Mesothelial cell of epicardium (in vitro differentiated cells): ENCODE results near the gene SLC6A16. TPM values are rescaled to one million over a fixed set of nuclear protein-coding genes. Genes with fewer than 3 reads are reported as not detected.

Experiments used
- DNase-seq, 2 experiments: peaks; one replicate each; pipeline ENCODE4 v3.0.0; 2021; ENCODE audit warnings: low spot score in 2 of 2; ENCODE audit not compliant: unreplicated experiment in 2 of 2
- H3K27ac Mint-ChIP-seq: 2 replicates; pipeline ENCODE4 v1.8.0; 2021; ENCODE audit warnings: mixed read lengths
- H3K27me3 Mint-ChIP-seq: 2 replicates; pipeline ENCODE4 v1.8.0; 2021; ENCODE audit warnings: low read depth, mixed read lengths
- H3K36me3 Mint-ChIP-seq: 2 replicates; pipeline ENCODE4 v1.8.0; 2021; ENCODE audit warnings: mixed read lengths
- H3K4me1 Mint-ChIP-seq: 2 replicates; pipeline ENCODE4 v1.8.0; 2021; ENCODE audit warnings: mixed read lengths
- H3K4me3 Mint-ChIP-seq: 2 replicates; pipeline ENCODE4 v1.8.0; 2021; ENCODE audit warnings: mild to moderate bottlenecking, moderate library complexity, mixed read lengths
- H3K9me3 Mint-ChIP-seq: 2 replicates; pipeline ENCODE4 v1.8.0; 2021; ENCODE audit warnings: mixed read lengths
- CTCF ChIP-seq: fragments of 200-600 bp; sonication (generic); IDR thresholded peaks from one replicate; pipeline ENCODE4 v1.5.0; 2021; ENCODE audit warnings: antibody characterized with exemption; ENCODE audit not compliant: unreplicated experiment
- total RNA-seq: library from RNA; stranded (reverse); gene quantifications from 3 replicates; pipeline ENCODE4 v1.2.1, GENCODE V29; 2021

SLC6A16 gene
- total RNA-seq, 1 donor from 2014 or later = 6.1 TPM

GRCh38 chr19:49338023-49338677, 13.2 kb upstream of the SLC6A16 start:
- Mint-ChIP-seq H3K27me3 (peaks cover 9% of the 10 kb centered on the region), H3K4me3 (peak overlapping the region; percentile 65), H3K4me1 (peaks cover 20% of the 10 kb centered on the region), H3K36me3 (peaks cover 14% of the 10 kb centered on the region), H3K27ac (peak overlapping the region; percentile 56), H3K9me3 (no peaks in the 10 kb centered on the region)
- TF ChIP-seq CTCF = no peak
- DNase-seq = no peak

- Mint-ChIP-seq H3K4me3 (peak overlapping the region; percentile 65), H3K27ac (no peak overlapping the region), H3K4me1 (peaks cover 20% of the 10 kb centered on the region), H3K9me3 (no peaks in the 10 kb centered on the region), H3K36me3 (peaks cover 7% of the 10 kb centered on the region), H3K27me3 (peaks cover 9% of the 10 kb centered on the region)
- DNase-seq = no peak
- TF ChIP-seq CTCF = no peak
Measured at GRCh38 chr19:49337267-49338022, 12.5 kb upstream of the SLC6A16 start.

GRCh38 chr19:49336482-49337266, 11.7 kb upstream of the SLC6A16 start:
- no peak overlapping the region for H3K4me3 Mint-ChIP-seq
- no peaks in the 10 kb centered on the region for H3K9me3 Mint-ChIP-seq
- H3K27ac Mint-ChIP-seq = peak overlapping the region; percentile 64
- DNase-seq = no peak
- H3K36me3 Mint-ChIP-seq = peaks cover 4% of the 10 kb centered on the region
- peaks cover 20% of the 10 kb centered on the region for H3K4me1 Mint-ChIP-seq
- TF ChIP-seq CTCF = no peak
- peaks cover 9% of the 10 kb centered on the region for H3K27me3 Mint-ChIP-seq

- no peak for TF ChIP-seq CTCF
- H3K27me3 Mint-ChIP-seq = peaks cover 9% of the 10 kb centered on the region
- no peaks in the 10 kb centered on the region for H3K9me3 Mint-ChIP-seq
- no peak overlapping the region for H3K27ac Mint-ChIP-seq
- no peak for DNase-seq
- H3K36me3 Mint-ChIP-seq = peaks cover 4% of the 10 kb centered on the region
- peaks cover 20% of the 10 kb centered on the region for H3K4me1 Mint-ChIP-seq
- H3K4me3 Mint-ChIP-seq = no peak overlapping the region
Measured at GRCh38 chr19:49335784-49336481, 10.9 kb upstream of the SLC6A16 start.

- H3K4me1 Mint-ChIP-seq = peaks cover 17% of the 10 kb centered on the region
- no peak within 1 kb of the TSS for H3K27ac Mint-ChIP-seq
- H3K4me3 Mint-ChIP-seq = no peak within 1 kb of the TSS
- no peak for TF ChIP-seq CTCF
- peaks cover 9% of the 10 kb centered on the region for H3K27me3 Mint-ChIP-seq
- peaks cover 2% of the 10 kb centered on the region for H3K36me3 Mint-ChIP-seq
- no peak for DNase-seq
- no peaks in the 10 kb centered on the region for H3K9me3 Mint-ChIP-seq
Measured at GRCh38 chr19:49335071-49335783, 10.2 kb upstream of the SLC6A16 start, which contains the start of gene CD37. Gene CD37 (plus strand): TSS chr19:49335406. CDS start chr19:49335541, 135 bp downstream.
